GM19240 (cell line): ENCODE measurements around the gene RPL23.

Experiments used
- DNase-seq: peaks from one replicate; pipeline ENCODE4 v3.0.0; 2011; ENCODE audit warnings: low spot score; ENCODE audit not compliant: insufficient read length

Gene RPL23

DNA sequence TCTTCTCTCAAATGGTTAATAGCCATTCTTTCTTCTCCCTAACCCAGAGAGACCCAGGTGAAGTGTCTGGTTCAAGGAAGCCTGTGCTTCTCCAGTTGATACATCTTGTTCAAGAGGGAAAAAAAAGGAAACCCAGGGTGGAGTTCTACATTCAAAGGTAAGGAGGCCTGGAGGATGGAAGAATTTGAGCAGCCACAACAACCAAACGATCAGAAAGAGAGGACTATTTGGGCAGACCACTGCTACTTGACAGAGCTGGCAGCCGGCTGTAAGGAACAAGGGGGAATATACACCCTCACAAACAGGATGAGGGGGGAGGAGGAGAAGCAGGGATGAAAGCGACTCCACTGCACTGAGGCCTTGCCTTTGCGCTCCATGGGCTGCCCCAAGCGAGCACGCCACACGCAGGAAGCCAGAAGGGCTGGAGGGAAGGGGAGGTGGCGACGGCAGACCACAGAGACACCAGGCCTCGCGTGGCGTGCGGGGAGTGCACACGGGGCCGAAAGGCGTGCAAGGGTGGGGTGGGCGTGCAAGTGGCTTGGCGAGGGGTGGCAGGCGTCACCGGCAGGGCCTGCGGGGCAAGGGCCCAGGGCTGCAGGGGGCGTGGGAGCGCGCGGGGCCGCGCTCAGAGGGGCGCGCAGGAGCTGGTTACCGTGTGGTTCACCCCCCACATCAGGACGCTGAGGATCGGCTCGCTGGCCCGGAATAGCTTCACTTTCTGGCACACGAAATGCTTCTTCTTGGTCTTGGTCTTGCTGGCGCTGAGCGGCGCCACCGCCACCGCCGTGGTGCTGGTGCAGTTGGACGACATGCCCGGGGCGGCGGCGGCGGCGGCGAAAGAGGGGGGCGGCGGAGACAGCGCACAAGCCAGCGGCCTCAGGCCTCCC, 54.7 kb downstream of the RPL23 start:
- peak; percentile 61 for DNase-seq
